ENCODE data around the gene YEATS2. TPM values are rescaled to one million over a fixed set of nuclear protein-coding genes. Genes with fewer than 3 reads are reported as not detected.

Gene YEATS2
- total RNA-seq, 1 donor from 2014 or later, result 45.3 TPM

DNA sequence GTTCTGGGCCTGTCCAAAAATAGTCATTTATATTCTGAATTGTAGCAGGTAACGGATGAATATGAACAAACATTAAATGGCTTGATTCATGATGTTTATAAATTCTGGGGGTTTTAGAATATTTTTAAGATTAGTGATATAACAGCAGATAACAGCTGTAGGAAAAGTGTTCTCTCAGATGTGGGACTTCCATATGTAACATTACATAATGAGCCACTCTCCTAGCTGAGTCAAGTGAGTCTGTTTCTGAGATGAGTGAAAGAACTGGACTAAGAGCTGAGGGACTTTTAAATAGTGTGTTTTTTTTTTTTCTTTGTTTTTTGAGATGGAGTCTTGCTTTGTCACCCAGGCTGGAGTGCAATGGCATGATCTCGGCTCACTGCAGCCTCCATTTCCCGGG is 13.9 kb downstream of the YEATS2 start:
- no peaks in the 10 kb centered on the region for H3K27me3 ChIP-seq (ENCODE audit: insufficient read depth, low read length)
- Mint-ChIP-seq H3K9me3 (ENCODE audit: unreplicated experiment) (no peaks in the 10 kb centered on the region), H3K27me3 (ENCODE audit: low read depth, unreplicated experiment) (no peaks in the 10 kb centered on the region), H3K36me3 (ENCODE audit: low read depth, unreplicated experiment) (no peaks in the 10 kb centered on the region), H3K4me1 (ENCODE audit: low read depth, unreplicated experiment) (peaks cover 2% of the 10 kb centered on the region), H3K4me3 (ENCODE audit: unreplicated experiment) (no peak overlapping the region), H3K27ac (ENCODE audit: unreplicated experiment) (no peak overlapping the region)
- no peak overlapping the region for H2AFZ ChIP-seq (ENCODE audit: low read depth, low read length)
- DNase-seq (ENCODE audit: low read depth) (no peak), FAIRE-seq (no peak)
- no peaks in the 10 kb centered on the region for H3K4me1 ChIP-seq (ENCODE audit: insufficient read depth, low read length)
- TF ChIP-seq EZH2 (IDR thresholded peaks at IDR 0.05; ENCODE audit: insufficient read depth, low read length) (no peak), CTCF (IDR thresholded peaks at IDR 0.05; ENCODE audit: insufficient read depth, low read depth, low read length) (no peak)
- H3K9me3 ChIP-seq (ENCODE audit: insufficient read depth, low read depth, low read length), result no peaks in the 10 kb centered on the region
- peaks cover 93% of the 10 kb centered on the region for H3K79me2 ChIP-seq (ENCODE audit: insufficient read depth, low read length)
- no peak overlapping the region for H3K9ac ChIP-seq (ENCODE audit: low read length)
- no peak overlapping the region for H3K4me3 ChIP-seq (ENCODE audit: insufficient read depth, low read depth, low read length)
- no peak overlapping the region for H3K4me2 ChIP-seq (ENCODE audit: low read length)
- H3K36me3 ChIP-seq (ENCODE audit: insufficient read depth, low read length), result peaks cover 2% of the 10 kb centered on the region
- H4K20me1 ChIP-seq (ENCODE audit: insufficient read depth, low read length), result peaks cover 80% of the 10 kb centered on the region
- no peak overlapping the region for H3K27ac ChIP-seq (ENCODE audit: low read depth, low read length)

DNA sequence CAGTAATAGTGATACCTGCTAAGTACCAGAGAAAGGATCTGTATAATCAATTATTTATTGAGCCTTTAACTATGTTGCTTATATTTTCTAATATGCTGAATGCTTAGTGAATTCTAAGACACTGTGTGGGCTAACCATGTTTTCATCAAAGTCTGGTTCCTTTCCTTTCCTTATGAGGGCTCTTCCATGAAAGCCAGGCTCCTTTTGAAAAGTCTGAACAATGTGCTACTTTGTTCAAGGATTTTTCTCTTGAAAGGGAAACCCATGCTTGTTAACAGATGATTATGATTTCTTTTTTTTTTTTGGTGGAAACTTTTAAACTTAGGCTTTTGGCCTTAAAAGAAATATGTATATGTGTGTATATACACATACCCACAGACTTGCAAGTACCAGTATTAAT is 17.0 kb downstream of the YEATS2 start:
- Histone ChIP-seq H3K9me3 (ENCODE audit: insufficient read depth, low read depth, low read length) (no peaks in the 10 kb centered on the region), H3K4me3 (ENCODE audit: insufficient read depth, low read depth, low read length) (no peak overlapping the region), H3K27me3 (ENCODE audit: insufficient read depth, low read length) (no peaks in the 10 kb centered on the region), H3K4me2 (ENCODE audit: low read length) (no peak overlapping the region), H3K36me3 (ENCODE audit: insufficient read depth, low read length) (peaks cover 21% of the 10 kb centered on the region), H3K79me2 (ENCODE audit: insufficient read depth, low read length) (peaks cover 74% of the 10 kb centered on the region), H3K4me1 (ENCODE audit: insufficient read depth, low read length) (no peaks in the 10 kb centered on the region), H3K27ac (ENCODE audit: low read depth, low read length) (no peak overlapping the region), H4K20me1 (ENCODE audit: insufficient read depth, low read length) (peaks cover 60% of the 10 kb centered on the region), H2AFZ (ENCODE audit: low read depth, low read length) (no peak overlapping the region), H3K9ac (ENCODE audit: low read length) (no peak overlapping the region)
- FAIRE-seq (no peak), DNase-seq (ENCODE audit: low read depth) (no peak)
- H3K4me1 Mint-ChIP-seq (ENCODE audit: low read depth, unreplicated experiment), result peaks cover 4% of the 10 kb centered on the region
- peaks cover 8% of the 10 kb centered on the region for H3K36me3 Mint-ChIP-seq (ENCODE audit: low read depth, unreplicated experiment)
- no peak for TF ChIP-seq CTCF (IDR thresholded peaks at IDR 0.05; ENCODE audit: insufficient read depth, low read depth, low read length)
- TF ChIP-seq EZH2 (IDR thresholded peaks at IDR 0.05; ENCODE audit: insufficient read depth, low read length), result no peak
- H3K27me3 Mint-ChIP-seq (ENCODE audit: low read depth, unreplicated experiment), result no peaks in the 10 kb centered on the region
- H3K27ac Mint-ChIP-seq (ENCODE audit: unreplicated experiment), result no peak overlapping the region
- H3K4me3 Mint-ChIP-seq (ENCODE audit: unreplicated experiment), result no peak overlapping the region
- H3K9me3 Mint-ChIP-seq (ENCODE audit: unreplicated experiment), result no peaks in the 10 kb centered on the region

DNA sequence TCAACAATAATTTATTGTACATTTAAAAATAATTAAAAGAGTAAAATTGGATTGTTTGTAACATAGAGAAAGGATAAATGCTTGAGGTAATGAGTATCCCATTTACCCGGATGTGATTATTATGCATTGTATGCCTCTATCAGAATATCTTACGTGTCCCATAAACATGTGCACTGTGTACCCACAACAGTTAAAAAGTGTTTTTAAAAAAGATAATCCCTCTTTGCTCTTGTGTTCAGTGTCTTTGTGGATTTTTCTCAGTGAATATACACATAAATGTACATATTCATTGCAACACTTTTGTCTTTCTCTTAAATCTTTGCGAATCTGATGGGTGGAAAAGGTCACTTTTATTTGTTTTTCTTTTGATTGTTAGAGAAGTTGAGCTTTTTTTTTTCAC is 20.4 kb downstream of the YEATS2 start:
- Histone ChIP-seq H3K27ac (ENCODE audit: low read depth, low read length) (no peak overlapping the region), H3K79me2 (ENCODE audit: insufficient read depth, low read length) (peaks cover 48% of the 10 kb centered on the region), H4K20me1 (ENCODE audit: insufficient read depth, low read length) (peaks cover 40% of the 10 kb centered on the region), H3K4me1 (ENCODE audit: insufficient read depth, low read length) (no peaks in the 10 kb centered on the region), H3K9me3 (ENCODE audit: insufficient read depth, low read depth, low read length) (no peaks in the 10 kb centered on the region), H3K9ac (ENCODE audit: low read length) (no peak overlapping the region), H3K27me3 (ENCODE audit: insufficient read depth, low read length) (no peaks in the 10 kb centered on the region), H3K4me3 (ENCODE audit: insufficient read depth, low read depth, low read length) (no peak overlapping the region), H2AFZ (ENCODE audit: low read depth, low read length) (no peak overlapping the region), H3K36me3 (ENCODE audit: insufficient read depth, low read length) (peaks cover 38% of the 10 kb centered on the region), H3K4me2 (ENCODE audit: low read length) (no peak overlapping the region)
- peaks cover 24% of the 10 kb centered on the region for H3K36me3 Mint-ChIP-seq (ENCODE audit: low read depth, unreplicated experiment)
- no peaks in the 10 kb centered on the region for H3K9me3 Mint-ChIP-seq (ENCODE audit: unreplicated experiment)
- DNase-seq (ENCODE audit: low read depth) (no peak), FAIRE-seq (no peak)
- H3K27ac Mint-ChIP-seq (ENCODE audit: unreplicated experiment), result no peak overlapping the region
- H3K4me1 Mint-ChIP-seq (ENCODE audit: low read depth, unreplicated experiment), result peaks cover 11% of the 10 kb centered on the region
- no peak overlapping the region for H3K4me3 Mint-ChIP-seq (ENCODE audit: unreplicated experiment)
- H3K27me3 Mint-ChIP-seq (ENCODE audit: low read depth, unreplicated experiment), result no peaks in the 10 kb centered on the region
- TF ChIP-seq CTCF (IDR thresholded peaks at IDR 0.05; ENCODE audit: insufficient read depth, low read depth, low read length) (no peak), EZH2 (IDR thresholded peaks at IDR 0.05; ENCODE audit: insufficient read depth, low read length) (no peak)

Data from astrocyte (in vitro differentiated cells and primary cell).